ENCODE measurements around the gene RAB27A. TPM values are rescaled to one million over a fixed set of nuclear protein-coding genes. Genes with fewer than 3 reads are reported as not detected.

RAB27A gene
- total and polyA plus RNA-seq, 10 of the 15 experiments (the other 5 are each of a cell fraction or from before 2014, with no cell fraction given), result 13.3 to 139 (median 35.2) TPM

- H4K20me1 ChIP-seq (ENCODE audit: control insufficient read depth, insufficient read depth), result no peaks in the 10 kb centered on the region
- TF ChIP-seq ATF3 (IDR thresholded peaks at IDR 0.05; ENCODE audit: borderline replicate concordance, extremely low read depth, low read depth, low read length), result no peak
- ChIA-PET POLR2A (interaction anchor here (1.2 kb wide), 1 partner anchor 1221 kb away, joined by 4 read pairs; no protein-coding TSS in a partner anchor), RAD21 (ENCODE audit: unreplicated experiment) (interaction anchor here (0.9 to 1.9 kb wide), 7 partner anchors 20 to 1306 kb away, joined by 3 to 8 read pairs (median 5); partner anchors contain the start of genes CCPG1, PIERCE2, PIGB and PIGBOS1), SMC1A (ENCODE audit: uncharacterized antibody, unreplicated experiment) (interaction anchor here (0.6 to 2.4 kb wide), 12 partner anchors 10 to 1305 kb away, joined by 3 to 9 read pairs (median 4); partner anchors contain the start of genes PIGB and PIGBOS1), CTCF (interaction anchor here (0.5 to 2.6 kb wide), 12 partner anchors 14 to 1235 kb away, joined by 3 to 12 read pairs (median 4); no protein-coding TSS in a partner anchor)
- H2AFZ ChIP-seq (ENCODE audit: control insufficient read depth, low read depth, low read length), result peak overlapping the region; percentile 100
- intact Hi-C loops (cut with micrococcal nuclease; ENCODE audit: unreplicated experiment), result loop anchor here (10.0 kb wide), 1 partner anchor 207 kb away; the partner anchor contains the start of genes CCPG1 and PIERCE2
- peak overlapping the region; percentile 90 for H3K4me3 ChIP-seq
- no peak for ATAC-seq
- no peak for FAIRE-seq
- no peak for DNase-seq (ENCODE audit: low read depth, low spot score)
- H3K79me2 ChIP-seq (ENCODE audit: control insufficient read depth, insufficient read depth, low read length), result peaks cover 43% of the 10 kb centered on the region
- H3K9me3 ChIP-seq (replicated peaks; ENCODE audit: control insufficient read depth, insufficient read depth, low read length), result no peaks in the 10 kb centered on the region; the same call in 2 of the 3 replicates
- no TSS peak for BruUV-seq (replicated peaks)
- H3K4me1 ChIP-seq (ENCODE audit: control insufficient read depth, insufficient read depth, low read length), result peaks cover 2% of the 10 kb centered on the region; the same call in 1 of the 2 replicates
- in situ Hi-C loops (cut with MboI), result no loop called here
- H3K27me3 ChIP-seq (replicated peaks in 1 of 2; ENCODE audit: control insufficient read depth in 2 of 2, insufficient read depth in 2 of 2, low read length in 1 of 2), result no peaks in the 10 kb centered on the region
- H3K9ac ChIP-seq (ENCODE audit: control insufficient read depth, insufficient read depth, low read length), result peak overlapping the region; percentile 98
- WGBS (ENCODE audit: insufficient coverage, insufficient replicate concordance, low lambda C conversion rate, missing lambda C conversion rate), result 39% methylated on average over 4 of the region's 4 CpGs
- H3K36me3 ChIP-seq (ENCODE audit: control insufficient read depth in 2 of 2, insufficient read depth in 2 of 2, low read length in 1 of 2), result peaks cover 0 to 6% of the 10 kb centered on the region in 2 experiments; a peak in 1 of 4 replicates
- peak overlapping the region; percentile 93; the same call in 1 of the 2 replicates for H3K27ac ChIP-seq (ENCODE audit: control insufficient read depth, insufficient read depth)
- peak overlapping the region; percentile 86 for H3K4me2 ChIP-seq (ENCODE audit: control insufficient read depth, insufficient read depth)
Observed at GRCh38 chr15:55197719-55198118, 91.9 kb downstream of the RAB27A start.

- H3K4me2 ChIP-seq (ENCODE audit: control insufficient read depth, insufficient read depth), result peak overlapping the region; percentile 86
- SMC1A ChIA-PET (ENCODE audit: uncharacterized antibody, unreplicated experiment), result interaction anchor here (0.6 to 2.4 kb wide), 13 partner anchors 10 to 1305 kb away, joined by 3 to 9 read pairs (median 4); partner anchors contain the start of genes PIGB and PIGBOS1
- POLR2A ChIA-PET, result interaction anchor here (1.2 kb wide), 1 partner anchor 1220 kb away, joined by 4 read pairs; no protein-coding TSS in a partner anchor
- TSS peak; percentile 97 for BruUV-seq (replicated peaks)
- FAIRE-seq (no peak), ATAC-seq (peak; percentile 13), DNase-seq (ENCODE audit: low read depth, low spot score) (no peak)
- peaks cover 0 to 6% of the 10 kb centered on the region in 2 experiments; a peak in 1 of 4 replicates for H3K36me3 ChIP-seq (ENCODE audit: control insufficient read depth in 2 of 2, insufficient read depth in 2 of 2, low read length in 1 of 2)
- peak overlapping the region; percentile 98 for H3K9ac ChIP-seq (ENCODE audit: control insufficient read depth, insufficient read depth, low read length)
- H3K79me2 ChIP-seq (ENCODE audit: control insufficient read depth, insufficient read depth, low read length), result peaks cover 45% of the 10 kb centered on the region
- RAD21 ChIA-PET (ENCODE audit: unreplicated experiment), result interaction anchor here (0.6 to 1.9 kb wide), 12 partner anchors 20 to 1305 kb away, joined by 3 to 8 read pairs (median 3); partner anchors contain the start of genes CCPG1, PIERCE2, PIGB and PIGBOS1
- peak; percentile 6 for TF ChIP-seq MEF2B (IDR thresholded peaks at IDR 0.05; ENCODE audit: partially characterized antibody, poor library complexity, severe bottlenecking)
- 0 out of 2 replicates have a peak, but pooled peaks have one; percentile 24 for TF ChIP-seq ELK1 (IDR thresholded peaks at IDR 0.05; ENCODE audit: low read depth, low read length)
- no peak for TF ChIP-seq MYC (IDR thresholded peaks at IDR 0.05; ENCODE audit: insufficient read depth, insufficient read length, insufficient replicate concordance, low read length, severe bottlenecking)
- WGBS (ENCODE audit: insufficient coverage, insufficient replicate concordance, low lambda C conversion rate, missing lambda C conversion rate), result 3% methylated on average over 10 of the region's 10 CpGs
- H3K4me1 ChIP-seq (ENCODE audit: control insufficient read depth, insufficient read depth, low read length), result peaks cover 2% of the 10 kb centered on the region; the same call in 1 of the 2 replicates
- no peaks in the 10 kb centered on the region for H4K20me1 ChIP-seq (ENCODE audit: control insufficient read depth, insufficient read depth)
- peak overlapping the region; percentile 100 for H2AFZ ChIP-seq (ENCODE audit: control insufficient read depth, low read depth, low read length)
- CTCF ChIA-PET, result interaction anchor here (0.7 to 2.6 kb wide), 15 partner anchors 11 to 1234 kb away, joined by 3 to 12 read pairs (median 4); partner anchors contain the start of genes PIGB and PIGBOS1
- in situ Hi-C loops (cut with MboI), result no loop called here
- peak overlapping the region; percentile 93 for H3K27ac ChIP-seq (ENCODE audit: control insufficient read depth, insufficient read depth)
- H3K9me3 ChIP-seq (replicated peaks; ENCODE audit: control insufficient read depth, insufficient read depth, low read length), result no peaks in the 10 kb centered on the region; the same call in 2 of the 3 replicates
- H3K27me3 ChIP-seq (replicated peaks in 1 of 2; ENCODE audit: control insufficient read depth in 2 of 2, insufficient read depth in 2 of 2, low read length in 1 of 2), result no peaks in the 10 kb centered on the region
- peak overlapping the region; percentile 90 for H3K4me3 ChIP-seq
- intact Hi-C loops (cut with micrococcal nuclease; ENCODE audit: unreplicated experiment), result loop anchor here (10.0 kb wide), 1 partner anchor 207 kb away; the partner anchor contains the start of genes CCPG1 and PIERCE2
Observed at GRCh38 chr15:55197362-55197705, 92.3 kb downstream of the RAB27A start.
